NT2/D1 (cell line): Measurements from ENCODE around the gene GLCE.

ENCODE experiments used
- SUZ12 ChIP-seq: IDR thresholded peaks from 2 replicates; pipeline ENCODE4 v1.6.1; 2011; ENCODE audit not compliant: insufficient read length, insufficient read depth; ENCODE audit errors: extremely low read depth
- YY1 ChIP-seq: IDR thresholded peaks from 2 replicates; pipeline ENCODE4 v1.6.1; 2011; ENCODE audit not compliant: insufficient read length, insufficient read depth
- ZNF274 ChIP-seq: IDR thresholded peaks from 2 replicates; pipeline ENCODE4 v1.6.1; 2011; ENCODE audit warnings: mild to moderate bottlenecking, low read depth, low read length

DNA sequence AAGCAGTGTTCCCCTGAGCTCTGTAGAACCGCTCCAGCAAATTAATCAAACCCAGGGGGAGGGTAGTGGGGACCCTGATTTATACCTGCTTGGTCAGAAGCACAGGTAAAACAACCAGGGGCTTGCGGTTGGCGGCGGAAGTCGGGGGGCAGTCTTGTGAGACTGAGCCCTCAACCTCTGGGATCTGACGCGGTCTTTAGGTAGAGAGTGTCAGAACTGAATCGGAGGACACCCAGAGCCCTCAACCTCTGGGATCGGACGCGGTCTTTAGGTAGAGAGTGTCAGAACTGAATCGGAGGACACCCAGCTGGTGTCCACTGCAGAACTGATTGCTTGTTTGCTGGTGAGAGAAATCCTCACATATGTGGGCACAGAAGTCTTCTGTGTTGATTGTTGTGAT, 125.4 kb downstream of the GLCE start:
- TF ChIP-seq YY1 (no peak), ZNF274 (no peak), SUZ12 (no peak)
